Fibroblast of the aortic adventitia (primary cell): ENCODE measurements around the gene KLK11. TPM values are rescaled to one million over a fixed set of nuclear protein-coding genes. Genes with fewer than 3 reads are reported as not detected.

Experiments used
- DNase-seq: peaks from one replicate; pipeline ENCODE4 v3.0.0-alpha.2; 2010; ENCODE audit warnings: low read depth
- H3K4me3 ChIP-seq: 2 replicates; pipeline ENCODE4 v1.5.1; 2011; ENCODE audit warnings: low read depth, mild to moderate bottlenecking, control low read depth, low read length, moderate library complexity
- CTCF ChIP-seq: IDR thresholded peaks from 2 replicates; pipeline ENCODE4 v1.5.1; 2011; ENCODE audit warnings: mild to moderate bottlenecking, low read length, control low read depth, inconsistent platforms; ENCODE audit not compliant: insufficient read depth
- total RNA-seq: library from RNA; depleted of rRNA; stranded (reverse); fragments of >200 nt; gene quantifications from 2 replicates; pipeline ENCODE4 v1.2.3, GENCODE V29; 2012; ENCODE audit warnings: low replicate concordance

KLK11 gene
- total RNA-seq, 1 donor: not detected

- peak within 1 kb of the TSS; percentile 28 for H3K4me3 ChIP-seq
- no peak for DNase-seq
- TF ChIP-seq CTCF: no peak
Measured at GRCh38 chr19:51064534-51065220, 38.3 kb upstream of the KLK11 start, which contains the start of gene KLK13. TSS of gene KLK13 (minus strand) at chr19:51065092. CDS start at chr19:51065067, 25 bp downstream.

GRCh38 chr19:51063664-51064063 is 37.2 kb upstream of the KLK11 start:
- DNase-seq: no peak
- no peak overlapping the region for H3K4me3 ChIP-seq
- TF ChIP-seq CTCF: no peak

- TF ChIP-seq CTCF: no peak
- DNase-seq: no peak
- H3K4me3 ChIP-seq: no peak overlapping the region
Measured at GRCh38 chr19:51060973-51061372, 34.6 kb upstream of the KLK11 start.

GRCh38 chr19:51060336-51060735 is 33.9 kb upstream of the KLK11 start:
- no peak for DNase-seq

GRCh38 chr19:51059715-51060114 is 33.3 kb upstream of the KLK11 start:
- TF ChIP-seq CTCF: no peak
- no peak for DNase-seq
- no peak overlapping the region for H3K4me3 ChIP-seq

More at GRCh38 chr19:51060336-51060735, 33.9 kb upstream of the KLK11 start:
- no peak overlapping the region for H3K4me3 ChIP-seq
- no peak for TF ChIP-seq CTCF

GRCh38 chr19:51055866-51056265 is 29.4 kb upstream of the KLK11 start:
- no peak for TF ChIP-seq CTCF
- no peak overlapping the region for H3K4me3 ChIP-seq
- no peak for DNase-seq

- DNase-seq: no peak
- no peak for TF ChIP-seq CTCF
- H3K4me3 ChIP-seq: no peak overlapping the region
Measured at GRCh38 chr19:51047031-51047335, 20.6 kb upstream of the KLK11 start.
